ENCODE results near the gene SPINT4. TPM values are rescaled to one million over a fixed set of nuclear protein-coding genes. Genes with fewer than 3 reads are reported as not detected.

Gene SPINT4
- total RNA-seq, 1 donor = not detected

DNA sequence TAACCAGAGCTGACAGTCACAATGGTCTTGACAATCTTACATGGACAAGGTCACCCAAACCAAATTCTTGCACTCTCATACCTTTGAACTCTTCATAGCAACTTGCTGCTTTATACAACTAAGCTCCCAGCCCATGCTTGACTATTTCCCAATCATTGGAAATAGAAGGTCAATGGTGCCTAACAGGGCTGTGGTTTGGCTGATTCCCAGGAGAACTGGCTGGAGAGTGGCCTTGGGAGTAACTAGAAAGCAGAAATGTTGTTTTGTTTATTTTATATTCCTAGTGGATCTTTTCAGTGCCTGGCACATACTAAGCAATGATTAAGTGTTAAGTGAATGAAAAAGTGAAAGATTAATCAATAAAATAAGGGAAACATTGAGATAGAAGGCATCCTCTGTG lies 3.0 kb downstream of the SPINT4 start:
- TF ChIP-seq, protein P1, sequence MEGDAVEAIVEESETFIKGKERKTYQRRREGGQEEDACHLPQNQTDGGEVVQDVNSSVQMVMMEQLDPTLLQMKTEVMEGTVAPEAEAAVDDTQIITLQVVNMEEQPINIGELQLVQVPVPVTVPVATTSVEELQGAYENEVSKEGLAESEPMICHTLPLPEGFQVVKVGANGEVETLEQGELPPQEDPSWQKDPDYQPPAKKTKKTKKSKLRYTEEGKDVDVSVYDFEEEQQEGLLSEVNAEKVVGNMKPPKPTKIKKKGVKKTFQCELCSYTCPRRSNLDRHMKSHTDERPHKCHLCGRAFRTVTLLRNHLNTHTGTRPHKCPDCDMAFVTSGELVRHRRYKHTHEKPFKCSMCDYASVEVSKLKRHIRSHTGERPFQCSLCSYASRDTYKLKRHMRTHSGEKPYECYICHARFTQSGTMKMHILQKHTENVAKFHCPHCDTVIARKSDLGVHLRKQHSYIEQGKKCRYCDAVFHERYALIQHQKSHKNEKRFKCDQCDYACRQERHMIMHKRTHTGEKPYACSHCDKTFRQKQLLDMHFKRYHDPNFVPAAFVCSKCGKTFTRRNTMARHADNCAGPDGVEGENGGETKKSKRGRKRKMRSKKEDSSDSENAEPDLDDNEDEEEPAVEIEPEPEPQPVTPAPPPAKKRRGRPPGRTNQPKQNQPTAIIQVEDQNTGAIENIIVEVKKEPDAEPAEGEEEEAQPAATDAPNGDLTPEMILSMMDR (IDR thresholded peaks at IDR 0.05; ENCODE audit: extremely low read depth, low read depth, low read length) = no peak
- no peak overlapping the region for H3K27ac ChIP-seq (ENCODE audit: low read depth, low read length)
- no peaks in the 10 kb centered on the region for H4K20me1 ChIP-seq (ENCODE audit: insufficient read depth, low read length)
- H3K36me3 ChIP-seq (ENCODE audit: insufficient read depth, low read length) = no peaks in the 10 kb centered on the region
- H3K4me2 ChIP-seq (ENCODE audit: insufficient read depth, low read length) = no peak overlapping the region
- no peak overlapping the region for H2AFZ ChIP-seq (ENCODE audit: low read length)
- H3K4me1 ChIP-seq (ENCODE audit: insufficient read depth, low read length) = no peaks in the 10 kb centered on the region
- no peak for DNase-seq (ENCODE audit: insufficient read length, low spot score, missing footprints)
- no peaks in the 10 kb centered on the region for H3K9me3 ChIP-seq (ENCODE audit: low read depth, low read length)
- no peak overlapping the region for H3K4me3 ChIP-seq (ENCODE audit: insufficient read depth, low read length)
- H3K79me2 ChIP-seq (ENCODE audit: insufficient read depth, low read length) = no peaks in the 10 kb centered on the region
- H3K27me3 ChIP-seq (ENCODE audit: insufficient read depth, low read length) = no peaks in the 10 kb centered on the region

DNA sequence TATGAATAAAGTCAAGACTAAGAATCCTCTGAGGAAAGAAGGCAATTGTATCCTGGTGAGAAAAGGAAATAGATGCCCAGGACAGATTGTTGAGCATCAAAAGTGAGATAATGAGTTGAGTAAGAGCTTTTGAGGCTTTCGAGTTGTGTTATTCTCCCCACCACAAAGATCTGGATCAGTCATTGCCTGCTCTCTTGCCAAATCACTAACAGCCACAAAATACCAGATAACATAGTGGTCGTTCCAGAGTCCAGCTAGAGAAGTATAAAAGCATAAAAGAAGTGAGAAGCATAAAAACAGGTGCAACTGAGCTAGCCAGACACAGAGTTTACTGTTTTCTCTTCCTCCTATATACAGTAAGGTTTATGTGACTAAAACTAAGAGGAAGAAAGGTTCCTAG lies 4.9 kb downstream of the SPINT4 start:
- no peak overlapping the region for H2AFZ ChIP-seq (ENCODE audit: low read length)
- no peaks in the 10 kb centered on the region for H3K4me1 ChIP-seq (ENCODE audit: insufficient read depth, low read length)
- no peaks in the 10 kb centered on the region for H4K20me1 ChIP-seq (ENCODE audit: insufficient read depth, low read length)
- TF ChIP-seq, protein P1 (IDR thresholded peaks at IDR 0.05; ENCODE audit: extremely low read depth, low read depth, low read length) = no peak
- H3K36me3 ChIP-seq (ENCODE audit: insufficient read depth, low read length) = no peaks in the 10 kb centered on the region
- H3K27me3 ChIP-seq (ENCODE audit: insufficient read depth, low read length) = no peaks in the 10 kb centered on the region
- no peak for DNase-seq (ENCODE audit: insufficient read length, low spot score, missing footprints)
- H3K79me2 ChIP-seq (ENCODE audit: insufficient read depth, low read length) = no peaks in the 10 kb centered on the region
- H3K9me3 ChIP-seq (ENCODE audit: low read depth, low read length) = no peaks in the 10 kb centered on the region
- H3K4me2 ChIP-seq (ENCODE audit: insufficient read depth, low read length) = no peak overlapping the region
- no peak overlapping the region for H3K27ac ChIP-seq (ENCODE audit: low read depth, low read length)
- no peak overlapping the region for H3K4me3 ChIP-seq (ENCODE audit: insufficient read depth, low read length)

DNA sequence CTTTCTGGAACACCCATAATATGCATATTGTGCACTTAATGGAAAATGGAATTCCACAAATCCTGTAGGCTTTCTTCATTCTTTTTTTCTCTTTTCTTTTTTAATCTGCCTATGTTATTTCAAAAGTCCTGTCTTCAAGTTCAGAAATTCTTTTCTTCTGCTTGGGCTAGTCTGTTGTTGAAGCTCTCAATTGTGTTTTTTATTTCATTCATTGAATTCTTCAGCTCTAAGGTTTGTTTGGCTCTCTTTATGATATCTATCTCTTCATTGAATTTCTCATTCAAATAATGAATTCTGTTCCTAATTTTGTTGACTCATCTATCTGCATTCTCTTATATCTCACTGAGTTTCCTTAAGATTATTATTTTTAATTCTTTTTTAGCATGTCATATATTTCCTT lies 10.1 kb downstream of the SPINT4 start:
- Histone ChIP-seq H4K20me1 (ENCODE audit: insufficient read depth, low read length) (no peaks in the 10 kb centered on the region), H3K79me2 (ENCODE audit: insufficient read depth, low read length) (no peaks in the 10 kb centered on the region), H3K4me2 (ENCODE audit: insufficient read depth, low read length) (no peak overlapping the region), H2AFZ (ENCODE audit: low read length) (no peak overlapping the region), H3K9me3 (ENCODE audit: low read depth, low read length) (no peaks in the 10 kb centered on the region), H3K36me3 (ENCODE audit: insufficient read depth, low read length) (no peaks in the 10 kb centered on the region), H3K4me3 (ENCODE audit: insufficient read depth, low read length) (no peak overlapping the region), H3K27ac (ENCODE audit: low read depth, low read length) (no peak overlapping the region), H3K27me3 (ENCODE audit: insufficient read depth, low read length) (no peaks in the 10 kb centered on the region), H3K4me1 (ENCODE audit: insufficient read depth, low read length) (no peaks in the 10 kb centered on the region)
- DNase-seq (ENCODE audit: insufficient read length, low spot score, missing footprints) = no peak
- TF ChIP-seq, protein P1 (IDR thresholded peaks at IDR 0.05; ENCODE audit: extremely low read depth, low read depth, low read length) = no peak

DNA sequence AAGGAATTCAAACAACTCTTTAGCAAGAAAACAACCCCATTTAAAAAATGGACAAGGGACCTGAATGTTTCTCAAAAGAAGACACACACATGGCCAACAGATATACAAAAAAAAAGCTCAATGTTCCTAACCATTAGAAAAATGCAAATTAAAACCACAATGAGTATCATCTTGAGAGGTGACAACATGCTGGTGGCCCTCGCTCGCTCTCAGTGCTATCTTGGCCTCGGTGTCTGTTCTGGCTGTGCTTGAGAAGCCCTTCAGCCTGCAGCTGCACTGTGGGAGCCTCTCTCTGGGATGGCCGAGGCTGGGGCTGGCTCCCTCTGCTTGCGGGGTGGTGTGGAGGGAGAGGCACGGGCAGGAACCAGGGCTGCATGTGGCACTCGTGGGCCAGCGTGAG lies 13.4 kb downstream of the SPINT4 start:
- H3K4me1 ChIP-seq (ENCODE audit: insufficient read depth, low read length) = no peaks in the 10 kb centered on the region
- no peak for DNase-seq (ENCODE audit: insufficient read length, low spot score, missing footprints)
- H4K20me1 ChIP-seq (ENCODE audit: insufficient read depth, low read length) = no peaks in the 10 kb centered on the region
- H2AFZ ChIP-seq (ENCODE audit: low read length) = no peak overlapping the region
- TF ChIP-seq, protein P1 (IDR thresholded peaks at IDR 0.05; ENCODE audit: extremely low read depth, low read depth, low read length) = no peak
- no peaks in the 10 kb centered on the region for H3K79me2 ChIP-seq (ENCODE audit: insufficient read depth, low read length)
- no peak overlapping the region for H3K4me2 ChIP-seq (ENCODE audit: insufficient read depth, low read length)
- no peaks in the 10 kb centered on the region for H3K27me3 ChIP-seq (ENCODE audit: insufficient read depth, low read length)
- no peaks in the 10 kb centered on the region for H3K9me3 ChIP-seq (ENCODE audit: low read depth, low read length)
- no peak overlapping the region for H3K27ac ChIP-seq (ENCODE audit: low read depth, low read length)
- H3K36me3 ChIP-seq (ENCODE audit: insufficient read depth, low read length) = no peaks in the 10 kb centered on the region
- H3K4me3 ChIP-seq (ENCODE audit: insufficient read depth, low read length) = no peak overlapping the region

Measured in osteoblast (primary cell).